Thymus (tissue), 11 donors: ENCODE data around the gene MMEL1. TPM values are rescaled to one million over a fixed set of nuclear protein-coding genes. Genes with fewer than 3 reads are reported as not detected.
A peak's percentile ranks its signal among the peaks of the same experiment; 100 is the strongest.
"Not testable (repeated sequence)": the region's sequence is repeated elsewhere in the genome, so short reads cannot be mapped to it uniquely, and the experiment has no call there.

ENCODE experiments used
- DNase-seq, 9 donors: peaks; one replicate each; pipeline ENCODE4 v3.0.0-alpha.2; 2013; ENCODE audit warnings: low spot score in 9 of 9, low read depth in 6 of 9, missing footprints in 1 of 9
- H3K27ac ChIP-seq, 2 donors: one replicate each; pipeline ENCODE4 v1.5.1; 2013; ENCODE audit warnings: control low read depth in 1 of 2, low read depth in 1 of 2, low read length in 1 of 2, mild to moderate bottlenecking in 1 of 2, moderate library complexity in 1 of 2
- H3K27me3 ChIP-seq, 2 donors: one replicate each; pipeline ENCODE4 v1.5.1; 2013; ENCODE audit warnings: low read length in 1 of 2; ENCODE audit not compliant: control insufficient read depth in 2 of 2, insufficient read depth in 1 of 2
- H3K36me3 ChIP-seq, 2 donors: one replicate each; pipeline ENCODE4 v1.5.1; 2013; ENCODE audit warnings: low read length in 1 of 2, mild to moderate bottlenecking in 1 of 2, moderate library complexity in 1 of 2; ENCODE audit not compliant: control insufficient read depth in 2 of 2, insufficient read depth in 2 of 2
- H3K4me1 ChIP-seq, 2 donors: one replicate each; pipeline ENCODE4 v1.5.1; 2013; ENCODE audit warnings: low read length in 2 of 2; ENCODE audit not compliant: control insufficient read depth in 2 of 2, insufficient read depth in 2 of 2
- H3K4me3 ChIP-seq, 2 donors: one replicate each; pipeline ENCODE4 v1.5.1; 2013; ENCODE audit warnings: low read length in 2 of 2, control low read depth in 1 of 2, mild to moderate bottlenecking in 1 of 2
- H3K9me3 ChIP-seq, 2 donors: one replicate each; pipeline ENCODE4 v1.5.1; 2013; ENCODE audit warnings: low read length in 1 of 2, mild to moderate bottlenecking in 1 of 2; ENCODE audit not compliant: control insufficient read depth in 2 of 2, insufficient read depth in 1 of 2
- WGBS: extraction: QIAGEN DNeasy Blood & Tissue Kit; methylation state at CpG from one replicate; pipeline ENCODE4 v1.1.7; 2013; 5-methylcytosine and 5-hydroxymethylcytosine counted together
- polyA plus RNA-seq: library from polyadenylated mRNA; stranded (reverse); fragments of 200-250 nt; gene quantifications from one replicate; pipeline ENCODE4 v1.2.3, GENCODE V29; 2013
- total RNA-seq: library from RNA; stranded (reverse); fragments of 120-200 nt; gene quantifications from one replicate; pipeline ENCODE4 v1.2.4, GENCODE V29; 2013
- donor health status: healthy.

Gene MMEL1
- total and polyA plus RNA-seq, 2 donors = 0.33 to 1.8 TPM

DNA sequence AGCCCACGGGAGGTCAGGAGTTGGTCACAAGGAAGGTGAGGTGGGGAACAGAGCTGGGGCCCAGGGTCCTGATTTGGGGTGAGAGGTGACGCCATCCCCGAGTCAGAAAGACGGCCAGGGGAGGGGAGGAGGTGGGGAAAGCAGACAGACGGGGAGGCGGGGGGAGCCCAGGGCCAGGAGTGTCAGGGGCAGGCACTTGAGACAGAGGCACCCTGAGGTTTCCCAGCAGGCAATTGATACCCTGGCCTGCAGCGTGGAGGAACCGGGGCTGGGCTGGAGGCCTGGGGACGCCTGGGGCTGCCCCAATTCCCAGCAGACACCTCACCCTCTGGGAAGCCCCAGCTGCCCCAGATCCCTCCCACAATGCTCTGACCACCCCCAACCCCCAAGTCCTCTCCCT is 79.7 kb downstream of the MMEL1 start:
- not testable (repeated sequence) for H3K27me3 ChIP-seq, H3K4me3 ChIP-seq, H3K36me3 ChIP-seq, DNase-seq, H3K9me3 ChIP-seq, H3K27ac ChIP-seq
- 89% methylated on average over 9 of the region's 9 CpGs for WGBS
- H3K4me1 ChIP-seq = peaks cover 17 to 48% of the 10 kb centered on the region in 2 donors

DNA sequence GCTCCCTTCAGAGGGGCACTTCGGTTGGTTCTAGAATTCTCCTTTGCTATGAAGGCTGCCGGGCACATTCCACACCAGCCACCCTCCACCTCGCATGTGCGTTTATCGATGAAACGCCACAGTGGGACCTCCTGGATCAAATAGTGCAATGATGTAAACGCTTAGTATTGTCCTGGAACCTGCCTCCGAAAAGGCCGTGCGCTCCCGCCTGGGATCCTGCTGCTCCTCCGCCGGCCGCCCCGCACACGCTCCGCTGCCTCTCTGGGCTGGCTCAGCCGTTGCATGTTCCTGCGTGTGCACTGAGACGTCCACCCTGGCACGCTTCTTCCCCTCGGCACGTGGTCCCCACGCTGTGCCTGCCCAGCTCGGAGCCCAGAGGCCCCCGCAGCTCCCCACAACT is 80.6 kb downstream of the MMEL1 start:
- Histone ChIP-seq H3K36me3 (no peaks in the 10 kb centered on the region), H3K4me1 (peaks cover 17 to 56% of the 10 kb centered on the region in 2 donors), H3K27me3 (no peaks in the 10 kb centered on the region), H3K27ac (no peak overlapping the region), H3K4me3 (no peak overlapping the region), H3K9me3 (no peaks in the 10 kb centered on the region)
- 92% methylated on average over 25 of the region's 26 CpGs for whole genome bisulfite sequencing
- DNase-seq = no peak

- H3K36me3 ChIP-seq, H3K27me3 ChIP-seq, H3K4me3 ChIP-seq, H3K9me3 ChIP-seq, H3K27ac ChIP-seq, DNase-seq: not testable (repeated sequence)
- peaks cover 13 to 52% of the 10 kb centered on the region in 2 donors for H3K4me1 ChIP-seq
- 93% methylated on average over 9 of the region's 9 CpGs for WGBS
Measured at GRCh38 chr1:2551544-2551943, 81.3 kb downstream of the MMEL1 start.

GRCh38 chr1:2550309-2550861 is 82.4 kb downstream of the MMEL1 start:
- not testable (repeated sequence) for H3K27ac ChIP-seq, H3K36me3 ChIP-seq, H3K4me3 ChIP-seq, DNase-seq, H3K27me3 ChIP-seq, H3K9me3 ChIP-seq
- 95% methylated on average over 10 of the region's 12 CpGs for WGBS
- peaks cover 18 to 46% of the 10 kb centered on the region in 2 donors for H3K4me1 ChIP-seq

DNA sequence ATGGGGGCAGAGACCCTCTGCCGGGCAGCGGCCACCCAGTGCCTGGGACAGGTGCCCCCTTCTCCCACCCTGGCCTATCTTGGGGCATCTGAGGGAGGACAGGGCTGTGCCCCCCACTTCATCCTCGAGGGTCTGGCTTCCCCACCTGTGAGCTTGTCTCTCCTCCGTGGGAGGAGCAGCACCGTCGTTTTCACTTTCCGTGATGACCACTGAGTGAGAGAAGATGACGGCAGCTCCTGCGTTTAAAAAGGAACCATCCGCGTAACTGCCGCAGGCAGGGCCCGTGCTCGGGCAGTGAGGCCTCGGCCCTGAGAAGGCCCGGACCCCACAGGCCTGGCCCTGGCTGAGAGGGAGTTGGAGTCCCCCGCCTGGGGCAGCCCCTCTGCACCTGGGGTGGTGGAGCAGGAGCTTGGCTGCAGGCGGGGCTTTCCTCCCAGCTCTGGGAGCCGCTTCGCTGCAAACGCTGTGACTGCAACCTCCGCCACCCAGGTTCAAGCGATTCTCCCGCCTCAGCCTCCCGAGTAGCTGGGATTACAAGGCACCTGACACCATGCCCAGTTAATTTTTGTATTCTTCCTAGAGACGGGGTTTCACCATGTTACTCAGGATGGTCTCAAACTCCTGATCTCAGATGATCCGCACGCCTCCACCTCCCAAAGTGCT is 83.3 kb downstream of the MMEL1 start:
- peak overlapping the region in 1 of 2 donors; percentile 16 for H3K4me3 ChIP-seq
- 78% methylated on average over 25 of the region's 28 CpGs for WGBS
- not testable (repeated sequence) for H3K27me3 ChIP-seq, H3K36me3 ChIP-seq, H3K9me3 ChIP-seq
- peak in 1 of 9 donors; percentile 33 for DNase-seq
- peak overlapping the region; percentile 93 to 99 for H3K27ac ChIP-seq
- H3K4me1 ChIP-seq = peaks cover 15 to 46% of the 10 kb centered on the region in 2 donors

GRCh38 chr1:2548068-2548589 is 84.7 kb downstream of the MMEL1 start:
- no peaks in the 10 kb centered on the region for H3K9me3 ChIP-seq
- DNase-seq = peak in 5 of 9 donors; percentile 62 to 89 (median 80)
- 13% methylated on average over 17 of the region's 17 CpGs for WGBS
- no peaks in the 10 kb centered on the region for H3K36me3 ChIP-seq
- H3K27me3 ChIP-seq = no peaks in the 10 kb centered on the region
- H3K4me3 ChIP-seq = peak overlapping the region; percentile 83 to 88
- H3K4me1 ChIP-seq = peaks cover 28 to 53% of the 10 kb centered on the region in 2 donors
- peak overlapping the region; percentile 93 to 99 for H3K27ac ChIP-seq

GRCh38 chr1:2547210-2548067 is 85.4 kb downstream of the MMEL1 start:
- 18% methylated on average over 27 of the region's 27 CpGs for WGBS

GRCh38 chr1:2546515-2547209 is 86.2 kb downstream of the MMEL1 start:
- Histone ChIP-seq H3K4me1 (peaks cover 31 to 66% of the 10 kb centered on the region in 2 donors), H3K9me3 (no peaks in the 10 kb centered on the region), H3K4me3 (peak overlapping the region; percentile 83 to 88), H3K36me3 (no peaks in the 10 kb centered on the region), H3K27ac (peak overlapping the region; percentile 93 to 99), H3K27me3 (peaks cover 0 to 2% of the 10 kb centered on the region in 2 donors)
- under 1% methylated on average over 52 of the region's 52 CpGs for WGBS
- DNase-seq = peak in 7 of 9 donors; percentile 83 to 95 (median 88)

More at GRCh38 chr1:2547210-2548067, 85.4 kb downstream of the MMEL1 start:
- no peaks in the 10 kb centered on the region for H3K27me3 ChIP-seq
- H3K9me3 ChIP-seq = no peaks in the 10 kb centered on the region
- H3K36me3 ChIP-seq = no peaks in the 10 kb centered on the region
- peak in 1 of 9 donors; percentile 75 for DNase-seq
- H3K4me1 ChIP-seq = peaks cover 29 to 60% of the 10 kb centered on the region in 2 donors
- H3K4me3 ChIP-seq = peak overlapping the region; percentile 83 to 88
- peak overlapping the region; percentile 93 to 99 for H3K27ac ChIP-seq
